GM12875 (cell line): ENCODE measurements around the gene FAP.

Source experiments
- H3K4me3 ChIP-seq: one replicate; pipeline ENCODE4 v1.5.1; 2011; ENCODE audit warnings: low read depth, low read length, control low read depth
- TF ChIP-seq, protein P1 (sequence below): IDR thresholded peaks from 2 replicates; pipeline ENCODE4 v1.5.1; 2011; ENCODE audit warnings: low read depth, mild to moderate bottlenecking, control low read depth, inconsistent platforms, low read length, moderate library complexity, borderline replicate concordance; ENCODE audit not compliant: insufficient read depth

Gene FAP

DNA sequence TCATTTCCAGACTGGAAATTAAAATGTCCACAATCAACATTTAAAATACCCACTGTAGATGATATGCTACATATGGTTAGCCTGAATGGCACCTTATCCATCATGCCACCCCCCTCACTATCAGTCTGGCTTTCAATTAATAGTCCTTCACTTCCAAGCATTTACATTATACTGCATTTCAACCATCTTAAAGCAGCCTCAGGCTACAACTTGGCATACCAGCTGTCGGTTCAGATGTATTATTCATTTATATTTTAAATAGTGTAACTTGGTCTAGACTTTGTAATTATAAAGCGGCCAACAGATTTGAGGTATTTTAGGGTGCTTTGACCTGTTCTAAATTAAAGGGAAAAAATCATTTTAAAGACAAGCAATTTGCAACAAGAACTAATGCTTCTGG lies 93.8 kb downstream of the FAP start:
- TF ChIP-seq, protein P1, sequence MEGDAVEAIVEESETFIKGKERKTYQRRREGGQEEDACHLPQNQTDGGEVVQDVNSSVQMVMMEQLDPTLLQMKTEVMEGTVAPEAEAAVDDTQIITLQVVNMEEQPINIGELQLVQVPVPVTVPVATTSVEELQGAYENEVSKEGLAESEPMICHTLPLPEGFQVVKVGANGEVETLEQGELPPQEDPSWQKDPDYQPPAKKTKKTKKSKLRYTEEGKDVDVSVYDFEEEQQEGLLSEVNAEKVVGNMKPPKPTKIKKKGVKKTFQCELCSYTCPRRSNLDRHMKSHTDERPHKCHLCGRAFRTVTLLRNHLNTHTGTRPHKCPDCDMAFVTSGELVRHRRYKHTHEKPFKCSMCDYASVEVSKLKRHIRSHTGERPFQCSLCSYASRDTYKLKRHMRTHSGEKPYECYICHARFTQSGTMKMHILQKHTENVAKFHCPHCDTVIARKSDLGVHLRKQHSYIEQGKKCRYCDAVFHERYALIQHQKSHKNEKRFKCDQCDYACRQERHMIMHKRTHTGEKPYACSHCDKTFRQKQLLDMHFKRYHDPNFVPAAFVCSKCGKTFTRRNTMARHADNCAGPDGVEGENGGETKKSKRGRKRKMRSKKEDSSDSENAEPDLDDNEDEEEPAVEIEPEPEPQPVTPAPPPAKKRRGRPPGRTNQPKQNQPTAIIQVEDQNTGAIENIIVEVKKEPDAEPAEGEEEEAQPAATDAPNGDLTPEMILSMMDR: no peak
- no peak overlapping the region for H3K4me3 ChIP-seq

- TF ChIP-seq, protein P1: no peak
- no peak overlapping the region for H3K4me3 ChIP-seq
Measured at GRCh38 chr2:162148956-162149355, 94.3 kb downstream of the FAP start.

GRCh38 chr2:162143969-162144368 lies 99.3 kb downstream of the FAP start:
- H3K4me3 ChIP-seq: no peak overlapping the region
- TF ChIP-seq, protein P1: no peak

DNA sequence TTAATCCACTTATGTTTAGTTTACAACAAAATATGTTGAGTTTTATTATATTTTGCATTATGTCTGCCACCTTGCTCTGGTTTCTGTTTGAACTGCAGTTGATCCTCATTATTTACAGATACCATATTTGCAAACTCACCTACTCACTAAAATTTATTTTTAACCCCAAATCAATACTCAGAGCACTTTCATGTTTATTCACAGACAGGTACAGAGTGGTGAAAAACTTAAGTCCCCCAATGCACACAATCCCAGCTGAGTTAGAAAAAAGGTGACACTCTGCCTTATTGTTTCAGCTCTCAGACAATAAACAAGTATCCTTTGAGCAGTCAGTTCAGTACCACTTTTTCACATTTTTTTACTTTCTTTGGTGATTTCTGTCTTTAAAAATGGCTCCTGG lies 104.9 kb downstream of the FAP start:
- TF ChIP-seq, protein P1: no peak

DNA sequence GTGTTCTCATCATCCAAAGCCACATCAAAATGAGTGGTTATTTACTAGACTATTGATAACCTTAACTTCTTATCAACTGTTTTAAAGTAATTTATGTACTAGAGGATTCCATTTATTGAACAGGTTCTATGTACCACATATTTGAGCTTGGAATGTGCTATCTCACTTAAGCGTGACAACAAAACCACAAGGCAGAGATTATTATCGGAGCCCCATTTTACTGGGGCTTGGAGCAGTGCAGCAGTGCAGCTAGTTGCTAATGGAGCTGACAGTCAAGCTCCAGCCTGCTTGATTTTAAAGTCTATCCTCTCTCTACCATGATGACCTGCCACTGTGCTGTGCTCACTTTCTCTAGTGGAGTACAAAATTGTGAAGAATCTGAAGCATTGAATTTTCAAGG lies 115.8 kb downstream of the FAP start:
- TF ChIP-seq, protein P1: no peak
- no peak overlapping the region for H3K4me3 ChIP-seq

More for the DNA sequence above, 104.9 kb downstream of the FAP start:
- no peak overlapping the region for H3K4me3 ChIP-seq

DNA sequence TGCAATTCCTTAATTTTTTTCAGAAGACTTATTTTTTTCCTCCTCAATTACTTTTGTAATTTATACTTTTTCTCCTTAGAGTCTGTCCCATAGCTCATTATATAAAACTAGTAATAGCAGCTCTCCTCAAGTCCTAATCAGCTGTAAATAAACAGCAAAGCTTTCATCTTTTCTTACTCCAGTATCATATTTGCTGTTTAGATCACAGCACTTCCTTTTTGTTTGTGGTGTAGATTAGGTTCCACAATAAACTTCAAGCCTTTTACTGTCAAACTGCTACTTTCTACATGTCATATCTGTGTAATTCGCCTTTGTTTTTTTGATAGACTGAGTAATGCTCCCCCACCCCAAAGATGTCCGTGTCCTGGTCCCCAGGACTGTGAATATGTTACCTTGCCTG lies 116.7 kb downstream of the FAP start:
- TF ChIP-seq, protein P1: no peak
- no peak overlapping the region for H3K4me3 ChIP-seq

GRCh38 chr2:162126111-162126519 lies 117.1 kb downstream of the FAP start:
- TF ChIP-seq, protein P1: no peak
- H3K4me3 ChIP-seq: no peak overlapping the region
